Naive B cell (primary cell): Measurements from ENCODE around the gene MAPK4. TPM values are rescaled to one million over a fixed set of nuclear protein-coding genes. Genes with fewer than 3 reads are reported as not detected.
"Not testable (repeated sequence)": the region's sequence is repeated elsewhere in the genome, so short reads cannot be mapped to it uniquely, and the experiment has no call there.

Source experiments
- ATAC-seq, 2 donors: fragments of 150-1000 bp; cut with Tn5 transposase; 2 replicates each; pipeline ENCODE4 v1.10.0; 2021; ENCODE audit warnings: low read depth in 2 of 2, mild to moderate bottlenecking in 2 of 2, moderate library complexity in 2 of 2
- DNase-seq: peaks from one replicate; pipeline ENCODE4 v3.0.0; 2022
- H3K27ac Mint-ChIP-seq, 6 donors: one replicate each; pipeline ENCODE4 v1.8.0; 2020 to 2022; ENCODE audit warnings: mild to moderate bottlenecking in 6 of 6, mixed read lengths in 6 of 6, moderate library complexity in 5 of 6, inconsistent platforms in 2 of 6
- H3K27me3 Mint-ChIP-seq, 3 donors: one replicate each; pipeline ENCODE4 v1.8.0; 2021 to 2022; ENCODE audit warnings: mixed read lengths in 3 of 3, mild to moderate bottlenecking in 1 of 3
- H3K36me3 Mint-ChIP-seq, 2 donors: one replicate each; pipeline ENCODE4 v1.8.0; 2020 to 2022; ENCODE audit warnings: mixed read lengths in 2 of 2, inconsistent platforms in 1 of 2, mild to moderate bottlenecking in 1 of 2
- H3K4me1 Mint-ChIP-seq, 3 donors: one replicate each; pipeline ENCODE4 v1.8.0; 2020 to 2022; ENCODE audit warnings: mixed read lengths in 3 of 3, inconsistent platforms in 1 of 3, mild to moderate bottlenecking in 1 of 3, moderate library complexity in 1 of 3
- H3K4me3 Mint-ChIP-seq, 8 donors: one replicate each; pipeline ENCODE4 v1.8.0; 2020 to 2022; ENCODE audit warnings: mild to moderate bottlenecking in 8 of 8, mixed read lengths in 8 of 8, moderate library complexity in 8 of 8, inconsistent platforms in 2 of 8
- H3K9me3 Mint-ChIP-seq, 7 donors: one replicate each; pipeline ENCODE4 v1.8.0; 2020 to 2022; ENCODE audit warnings: mixed read lengths in 7 of 7, mild to moderate bottlenecking in 5 of 7, inconsistent platforms in 2 of 7, moderate library complexity in 1 of 7
- polyA plus RNA-seq, 6 donors: library from polyadenylated mRNA; unstranded; fragments of 300-500 nt; fragmentation: Illumina TruSeq; gene quantifications; one replicate each; pipeline ENCODE4 v1.2.3, GENCODE V29; 2021; ENCODE audit warnings: low read depth in 6 of 6

The MAPK4 gene
- polyA plus RNA-seq, 6 donors from 2014 or later: not detected

- no peak overlapping the region for H3K4me3 Mint-ChIP-seq
- ATAC-seq: no peak
- peaks cover 0 to 2% (median 0%) of the 10 kb centered on the region in 7 donors for H3K9me3 Mint-ChIP-seq
Measured at GRCh38 chr18:50695431-50696176, 135.7 kb downstream of the MAPK4 start.

GRCh38 chr18:50696436-50696835 is 136.5 kb downstream of the MAPK4 start:
- no peak for ATAC-seq
- Mint-ChIP-seq H3K27ac (peak overlapping the region in 1 of 6 donors; percentile 19), H3K9me3 (peaks cover 0 to 2% (median 0%) of the 10 kb centered on the region in 7 donors), H3K4me3 (no peak overlapping the region), H3K36me3 (no peaks in the 10 kb centered on the region), H3K4me1 (peaks cover 0 to 4% (median 0%) of the 10 kb centered on the region in 3 donors), H3K27me3 (peaks cover 12 to 21% (median 18%) of the 10 kb centered on the region in 3 donors)
- no peak for DNase-seq

More at GRCh38 chr18:50695431-50696176, 135.7 kb downstream of the MAPK4 start:
- H3K27ac Mint-ChIP-seq: no peak overlapping the region
- H3K27me3 Mint-ChIP-seq: peaks cover 13 to 21% (median 21%) of the 10 kb centered on the region in 3 donors
- H3K4me1 Mint-ChIP-seq: peaks cover 0 to 4% (median 0%) of the 10 kb centered on the region in 3 donors
- no peaks in the 10 kb centered on the region for H3K36me3 Mint-ChIP-seq
- no peak for DNase-seq

- H3K4me3 Mint-ChIP-seq: no peak overlapping the region
- ATAC-seq (no peak), DNase-seq (no peak)
- peaks cover 0 to 2% (median 0%) of the 10 kb centered on the region in 7 donors for H3K9me3 Mint-ChIP-seq
- no peaks in the 10 kb centered on the region for H3K36me3 Mint-ChIP-seq
- H3K27me3 Mint-ChIP-seq: peaks cover 12 to 21% (median 15%) of the 10 kb centered on the region in 3 donors
- no peak overlapping the region for H3K27ac Mint-ChIP-seq
- peaks cover 0 to 4% (median 0%) of the 10 kb centered on the region in 3 donors for H3K4me1 Mint-ChIP-seq
Measured at GRCh38 chr18:50696929-50697328, 137.0 kb downstream of the MAPK4 start.

GRCh38 chr18:50697509-50697908 is 137.6 kb downstream of the MAPK4 start:
- DNase-seq: no peak
- Mint-ChIP-seq H3K4me3 (no peak overlapping the region), H3K4me1 (peaks cover 0 to 4% (median 0%) of the 10 kb centered on the region in 3 donors), H3K27me3 (peaks cover 12 to 21% (median 15%) of the 10 kb centered on the region in 3 donors), H3K9me3 (peaks cover 0 to 2% (median 0%) of the 10 kb centered on the region in 7 donors), H3K27ac (no peak overlapping the region), H3K36me3 (no peaks in the 10 kb centered on the region)
- no peak for ATAC-seq

- H3K4me1 Mint-ChIP-seq: peaks cover 0 to 4% (median 0%) of the 10 kb centered on the region in 3 donors
- no peak overlapping the region for H3K27ac Mint-ChIP-seq
- no peaks in the 10 kb centered on the region for H3K36me3 Mint-ChIP-seq
- ATAC-seq: no peak
- H3K9me3 Mint-ChIP-seq: no peaks in the 10 kb centered on the region
- H3K4me3 Mint-ChIP-seq: peak overlapping the region in 2 of 8 donors; percentile 4 to 12
- no peak for DNase-seq
- peaks cover 6 to 25% (median 24%) of the 10 kb centered on the region in 3 donors for H3K27me3 Mint-ChIP-seq
Measured at GRCh38 chr18:50700245-50701165, 140.6 kb downstream of the MAPK4 start.

- Mint-ChIP-seq H3K4me3 (no peak overlapping the region), H3K36me3 (no peaks in the 10 kb centered on the region), H3K9me3 (no peaks in the 10 kb centered on the region), H3K27ac (peak overlapping the region in 1 of 6 donors; percentile 21), H3K27me3 (peaks cover 9 to 18% (median 16%) of the 10 kb centered on the region in 3 donors), H3K4me1 (no peaks in the 10 kb centered on the region)
- ATAC-seq (no peak), DNase-seq (no peak)
Measured at GRCh38 chr18:50704357-50704940, 144.6 kb downstream of the MAPK4 start.

GRCh38 chr18:50706199-50706598 is 146.3 kb downstream of the MAPK4 start:
- no peaks in the 10 kb centered on the region for H3K4me1 Mint-ChIP-seq
- no peak overlapping the region for H3K4me3 Mint-ChIP-seq

GRCh38 chr18:50706651-50707050 is 146.8 kb downstream of the MAPK4 start:
- H3K27me3 Mint-ChIP-seq: peaks cover 4 to 18% (median 16%) of the 10 kb centered on the region in 3 donors
- DNase-seq (no peak), ATAC-seq (no peak)
- H3K36me3 Mint-ChIP-seq: no peaks in the 10 kb centered on the region
- H3K9me3 Mint-ChIP-seq: no peaks in the 10 kb centered on the region
- H3K4me1 Mint-ChIP-seq: no peaks in the 10 kb centered on the region
- no peak overlapping the region for H3K27ac Mint-ChIP-seq
- peak overlapping the region in 1 of 8 donors; percentile 2 for H3K4me3 Mint-ChIP-seq

More at GRCh38 chr18:50706199-50706598, 146.3 kb downstream of the MAPK4 start:
- Mint-ChIP-seq H3K9me3 (no peaks in the 10 kb centered on the region), H3K27ac (no peak overlapping the region), H3K36me3 (no peaks in the 10 kb centered on the region), H3K27me3 (peaks cover 4 to 18% (median 16%) of the 10 kb centered on the region in 3 donors)
- DNase-seq (no peak), ATAC-seq (no peak)

GRCh38 chr18:50707297-50707696 is 147.4 kb downstream of the MAPK4 start:
- H3K4me3 Mint-ChIP-seq, H3K4me1 Mint-ChIP-seq, H3K27ac Mint-ChIP-seq, ATAC-seq, DNase-seq, H3K9me3 Mint-ChIP-seq, H3K36me3 Mint-ChIP-seq: not testable (repeated sequence)
- peaks cover 4 to 18% (median 16%) of the 10 kb centered on the region in 3 donors for H3K27me3 Mint-ChIP-seq

- H3K27me3 Mint-ChIP-seq: peaks cover 4 to 15% (median 13%) of the 10 kb centered on the region in 3 donors
- H3K9me3 Mint-ChIP-seq: no peaks in the 10 kb centered on the region
- peak overlapping the region in 1 of 6 donors; percentile 72 for H3K27ac Mint-ChIP-seq
- no peaks in the 10 kb centered on the region for H3K36me3 Mint-ChIP-seq
- ATAC-seq (no peak), DNase-seq (no peak)
- H3K4me3 Mint-ChIP-seq: no peak overlapping the region
- H3K4me1 Mint-ChIP-seq: no peaks in the 10 kb centered on the region
Measured at GRCh38 chr18:50707855-50708469, 148.1 kb downstream of the MAPK4 start.

- Mint-ChIP-seq H3K36me3 (no peaks in the 10 kb centered on the region), H3K4me1 (no peaks in the 10 kb centered on the region), H3K9me3 (no peaks in the 10 kb centered on the region), H3K27ac (no peak overlapping the region), H3K4me3 (no peak overlapping the region), H3K27me3 (peaks cover 4 to 5% (median 5%) of the 10 kb centered on the region in 3 donors)
- DNase-seq (no peak), ATAC-seq (no peak)
Measured at GRCh38 chr18:50709193-50709592, 149.3 kb downstream of the MAPK4 start.

GRCh38 chr18:50711386-50711785 is 151.5 kb downstream of the MAPK4 start:
- H3K4me3 Mint-ChIP-seq: no peak overlapping the region
- no peak for DNase-seq
- peaks cover 3 to 15% (median 8%) of the 10 kb centered on the region in 7 donors for H3K9me3 Mint-ChIP-seq
- no peaks in the 10 kb centered on the region for H3K4me1 Mint-ChIP-seq
- H3K36me3 Mint-ChIP-seq: peaks cover 2 to 9% of the 10 kb centered on the region in 2 donors
- ATAC-seq: no peak
- H3K27ac Mint-ChIP-seq: no peak overlapping the region
- peaks cover 0 to 17% (median 8%) of the 10 kb centered on the region in 3 donors for H3K27me3 Mint-ChIP-seq

- Mint-ChIP-seq H3K36me3 (peaks cover 5 to 18% of the 10 kb centered on the region in 2 donors), H3K4me1 (no peaks in the 10 kb centered on the region), H3K27ac (no peak overlapping the region), H3K4me3 (peak overlapping the region in 1 of 8 donors; percentile 74), H3K27me3 (peaks cover 4 to 34% (median 21%) of the 10 kb centered on the region in 3 donors), H3K9me3 (peaks cover 3 to 17% (median 10%) of the 10 kb centered on the region in 7 donors)
- DNase-seq (no peak), ATAC-seq (no peak)
Measured at GRCh38 chr18:50715919-50716318, 156.0 kb downstream of the MAPK4 start.
